Measurements from ENCODE around the gene RBM17. TPM values are rescaled to one million over a fixed set of nuclear protein-coding genes. Genes with fewer than 3 reads are reported as not detected.

The RBM17 gene
- total and polyA plus RNA-seq, 11 donors, result 29.2 to 83.9 (median 60.6) TPM

DNA sequence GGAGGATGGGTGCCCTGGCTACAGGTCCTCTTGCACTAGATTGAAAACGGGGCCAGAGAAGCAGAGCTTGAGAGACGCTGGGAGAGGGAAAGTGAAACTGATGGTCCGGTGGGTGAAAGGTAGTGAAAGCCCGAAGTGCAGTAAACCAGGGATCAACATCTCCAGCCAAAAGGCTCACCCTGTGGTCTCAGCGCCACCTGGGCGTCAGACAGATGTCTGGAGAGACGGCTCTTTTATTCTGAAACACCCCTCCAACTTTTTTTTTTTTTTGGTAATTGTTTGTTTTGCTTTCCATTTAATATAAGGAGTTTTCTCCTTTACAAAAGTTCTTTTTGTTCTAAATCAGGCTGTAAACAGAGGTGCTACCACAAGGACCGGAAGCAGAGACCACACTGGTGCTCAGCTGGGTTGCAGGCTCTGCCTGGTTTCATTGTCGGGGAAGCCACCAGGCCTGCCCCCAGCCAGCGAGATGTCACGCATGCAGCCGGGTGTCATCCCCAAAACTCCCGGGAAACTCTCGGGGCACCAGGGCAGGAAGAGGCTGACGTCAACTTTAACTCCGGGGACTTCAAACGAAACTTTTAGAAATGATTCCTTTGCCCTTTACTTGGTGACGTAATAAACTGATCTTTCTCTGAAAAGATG, 37.9 kb upstream of the RBM17 start:
- peak overlapping the region; percentile 67 to 88 (median 74) for H3K27ac ChIP-seq
- intact Hi-C loops (cut with DNase I), result loop anchor here in 4 of 10 donors (2.0 to 5.0 kb wide), 5 partner anchors 34 to 104 kb away; partner anchors contain the start of gene RBM17 (in 1 of the 4)
- H3K4me1 ChIP-seq, result peaks cover 0 to 53% (median 24%) of the 10 kb centered on the region in 12 donors
- no peaks in the 10 kb centered on the region for H3K9me3 ChIP-seq
- peak; percentile 55 to 66 (median 61) for ATAC-seq
- no peak for TF ChIP-seq POLR2A (IDR thresholded peaks at IDR 0.05)
- TF ChIP-seq CTCF (IDR thresholded peaks at IDR 0.05), result peak; percentile 8 to 59 (median 42)
- 20 to 40% (median 25%) methylated on average over 18 of the region's 18 CpGs for WGBS, 4 donors
- DNase-seq, result peak; percentile 55 to 73 (median 65)
- peak overlapping the region in 11 of 12 donors; percentile 2 to 55 (median 41) for H3K4me3 ChIP-seq
- H3K27me3 ChIP-seq, result no peaks in the 10 kb centered on the region
- no peaks in the 10 kb centered on the region for H3K36me3 ChIP-seq

GRCh38 chr10:6052247-6053221, 36.3 kb upstream of the RBM17 start:
- peak overlapping the region; percentile 38 to 88 (median 70) for H3K27ac ChIP-seq

GRCh38 chr10:6053303-6053702, 35.5 kb upstream of the RBM17 start:
- 54 to 74% (median 69%) methylated on average over 4 of the region's 4 CpGs for WGBS, 4 donors
- Histone ChIP-seq H3K27ac (peak overlapping the region; percentile 38 to 88 (median 68)), H3K36me3 (no peaks in the 10 kb centered on the region)

More at GRCh38 chr10:6052247-6053221, 36.3 kb upstream of the RBM17 start:
- Histone ChIP-seq H3K36me3 (no peaks in the 10 kb centered on the region), H3K4me3 (no peak overlapping the region), H3K27me3 (no peaks in the 10 kb centered on the region), H3K9me3 (no peaks in the 10 kb centered on the region), H3K4me1 (peaks cover 0 to 63% (median 30%) of the 10 kb centered on the region in 12 donors)
- peak in 1 of 5 donors; percentile 6 for DNase-seq
- no peak for TF ChIP-seq CTCF (IDR thresholded peaks at IDR 0.05)
- 82 to 91% (median 88%) methylated on average over 17 of the region's 17 CpGs for WGBS, 4 donors
- no peak for ATAC-seq
- intact Hi-C loops (cut with DNase I), result loop anchor here in 3 of 10 donors (2.0 to 5.0 kb wide), 5 partner anchors 35 to 105 kb away; partner anchors contain the start of gene RBM17 (in 2 of the 3)

More at GRCh38 chr10:6053303-6053702, 35.5 kb upstream of the RBM17 start:
- intact Hi-C loops (cut with DNase I), result loop anchor here in 3 of 10 donors (2.0 to 5.0 kb wide), 5 partner anchors 34 to 106 kb away; partner anchors contain the start of gene RBM17 (in 2 of the 3)
- H3K4me3 ChIP-seq, result no peak overlapping the region
- DNase-seq (peak in 1 of 5 donors; percentile 1), ATAC-seq (no peak)
- H3K4me1 ChIP-seq, result peaks cover 0 to 71% (median 30%) of the 10 kb centered on the region in 12 donors
- TF ChIP-seq CTCF (IDR thresholded peaks at IDR 0.05) (no peak), POLR2A (IDR thresholded peaks at IDR 0.05) (no peak)
- H3K27me3 ChIP-seq, result no peaks in the 10 kb centered on the region
- H3K9me3 ChIP-seq, result no peaks in the 10 kb centered on the region

Data from heart left ventricle (tissue), 16 donors.